Gastrocnemius medialis (tissue), 4 donors: ENCODE measurements around the gene KCNK6. TPM values are rescaled to one million over a fixed set of nuclear protein-coding genes. Genes with fewer than 3 reads are reported as not detected.

ENCODE experiments used
- ATAC-seq, 2 donors: fragments of 150-250 bp; one replicate each; pipeline ENCODE4 v1.9.1; 2016
- DNase-seq, 2 donors: peaks; one replicate each; pipeline ENCODE4 v3.0.0-alpha.2; 2019
- H3K27ac ChIP-seq, 4 donors: fragments of 200-600 bp; sonication (generic); 1 replicate in 1 of 4; 2 replicates in 3 of 4; pipeline ENCODE4 v1.5.1; 2016 to 2018; ENCODE audit warnings: mild to moderate bottlenecking in 2 of 4, moderate library complexity in 1 of 4
- H3K27me3 ChIP-seq, 3 donors: fragments of 200-600 bp; sonication (generic) in 2 of 3; 1 replicate in 1 of 3; 2 replicates in 2 of 3; pipeline versions ENCODE4 v1.5.1 to v1.6.0; 2016 to 2019; ENCODE audit warnings: mild to moderate bottlenecking in 1 of 3, moderate library complexity in 1 of 3
- H3K36me3 ChIP-seq, 2 donors: fragments of 200-600 bp; sonication (generic) in 1 of 2; one replicate each; pipeline ENCODE4 v1.5.1; 2017 to 2018
- H3K4me1 ChIP-seq, 2 donors: fragments of 200-600 bp; sonication (generic) in 1 of 2; one replicate each; pipeline ENCODE4 v1.5.1; 2016 to 2017; ENCODE audit warnings: mild to moderate bottlenecking in 2 of 2
- H3K4me3 ChIP-seq, 4 donors: fragments of 200-600 bp; sonication (generic) in 3 of 4; 1 replicate in 1 of 4; 2 replicates in 3 of 4; pipeline ENCODE4 v1.5.1; 2016 to 2019; ENCODE audit warnings: mild to moderate bottlenecking in 2 of 4
- H3K9me3 ChIP-seq, 3 donors: fragments of 200-600 bp; sonication (generic) in 2 of 3; 1 replicate in 1 of 3; 2 replicates in 2 of 3; pipeline ENCODE4 v1.5.1; 2016 to 2019
- POLR2A ChIP-seq, 2 donors: fragments of 450-650 bp; IDR thresholded peaks; one replicate each; pipeline ENCODE4 v1.6.1; 2017; ENCODE audit warnings: antibody characterized with exemption in 2 of 2, mild to moderate bottlenecking in 2 of 2, moderate library complexity in 2 of 2
- in situ Hi-C, 4 donors: fragments of 200-750 bp; cut with MboI; loops; one replicate each; pipeline versions ENCODE4 v1.15.0 to v1.8.0; 2017; ENCODE audit warnings: low sequenced_read_pairs in 4 of 4
- intact Hi-C: fragments of 100-400 bp; cut with DNase I; formaldehyde crosslinking; loops from one replicate; pipeline ENCODE4 v1.15.1; 2023; ENCODE audit warnings: low total_unique reads
- total RNA-seq, 4 donors: library from RNA; depleted of rRNA; stranded (reverse); fragments of >200 nt; gene quantifications; one replicate each; pipeline versions ENCODE4 v1.1.0 to v1.2.3, GENCODE V29; 2016
- TF ChIP-seq, protein P1 (sequence below), 5 experiments: fragments of 450-650 bp in 3 of 5; fragments of 200-600 bp in 2 of 5; sonication (generic) in 2 of 5; IDR thresholded peaks in 4 of 5; conservative IDR thresholded peaks in 1 of 5; 1 replicate in 4 of 5; 2 replicates in 1 of 5; pipeline ENCODE4 v1.5.1; 2016 to 2019; ENCODE audit warnings: antibody characterized with exemption in 5 of 5, mild to moderate bottlenecking in 3 of 5, moderate library complexity in 3 of 5

KCNK6 gene
- total RNA-seq, 4 donors from 2014 or later: 0.15 to 0.90 (median 0.41) TPM

DNA sequence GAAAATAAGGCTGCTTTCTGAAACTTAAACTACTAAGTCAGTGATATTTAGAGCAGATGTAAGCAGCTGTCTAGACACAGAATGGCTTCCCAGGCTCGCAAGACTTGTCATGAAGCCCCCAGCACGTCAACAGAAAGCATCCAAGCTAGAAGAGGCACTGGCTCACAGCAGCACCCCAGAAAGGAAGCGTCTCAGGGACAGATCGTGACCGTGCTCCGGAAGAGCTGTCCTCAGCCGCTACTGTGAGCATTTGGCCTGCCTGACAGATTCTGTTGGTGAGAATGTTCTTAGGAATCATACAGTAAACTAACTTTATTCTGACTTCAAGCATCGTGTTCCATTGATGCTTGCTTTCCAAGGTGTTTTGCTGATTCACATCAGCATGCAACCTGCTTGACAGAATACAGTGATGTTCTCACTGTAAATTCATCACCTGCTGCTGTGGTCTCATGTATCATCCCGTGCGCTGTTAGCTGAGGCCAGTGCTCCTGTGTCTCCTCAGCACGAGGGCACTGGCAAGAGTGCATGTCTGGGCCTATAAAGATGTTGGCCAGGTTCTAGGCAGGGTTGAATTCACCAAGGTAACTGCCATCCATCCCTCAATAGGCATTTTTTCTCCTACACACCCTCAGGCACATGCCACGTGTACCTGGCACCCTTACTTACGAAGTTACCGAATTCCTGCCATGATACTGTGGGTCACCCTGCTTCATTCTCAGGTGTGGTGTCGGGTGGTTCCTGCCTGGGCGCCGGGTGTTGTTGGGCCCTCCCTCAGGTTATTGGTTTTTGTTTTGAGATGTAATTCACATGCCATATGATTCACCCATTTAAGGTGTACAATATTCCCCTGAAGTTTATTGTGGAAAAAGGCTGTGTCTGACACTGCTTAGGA lies 39.4 kb upstream of the KCNK6 start:
- DNase-seq (no peak), ATAC-seq (no peak)
- Histone ChIP-seq H3K4me1 (peaks cover 0 to 5% of the 10 kb centered on the region in 2 donors), H3K9me3 (no peaks in the 10 kb centered on the region), H3K4me3 (no peak overlapping the region), H3K36me3 (no peaks in the 10 kb centered on the region), H3K27me3 (no peaks in the 10 kb centered on the region), H3K27ac (peak overlapping the region in 2 of 4 donors; percentile 26 to 35)
- intact Hi-C loops (no loop called here), in situ Hi-C loops (no loop called here)
- TF ChIP-seq, protein P1, sequence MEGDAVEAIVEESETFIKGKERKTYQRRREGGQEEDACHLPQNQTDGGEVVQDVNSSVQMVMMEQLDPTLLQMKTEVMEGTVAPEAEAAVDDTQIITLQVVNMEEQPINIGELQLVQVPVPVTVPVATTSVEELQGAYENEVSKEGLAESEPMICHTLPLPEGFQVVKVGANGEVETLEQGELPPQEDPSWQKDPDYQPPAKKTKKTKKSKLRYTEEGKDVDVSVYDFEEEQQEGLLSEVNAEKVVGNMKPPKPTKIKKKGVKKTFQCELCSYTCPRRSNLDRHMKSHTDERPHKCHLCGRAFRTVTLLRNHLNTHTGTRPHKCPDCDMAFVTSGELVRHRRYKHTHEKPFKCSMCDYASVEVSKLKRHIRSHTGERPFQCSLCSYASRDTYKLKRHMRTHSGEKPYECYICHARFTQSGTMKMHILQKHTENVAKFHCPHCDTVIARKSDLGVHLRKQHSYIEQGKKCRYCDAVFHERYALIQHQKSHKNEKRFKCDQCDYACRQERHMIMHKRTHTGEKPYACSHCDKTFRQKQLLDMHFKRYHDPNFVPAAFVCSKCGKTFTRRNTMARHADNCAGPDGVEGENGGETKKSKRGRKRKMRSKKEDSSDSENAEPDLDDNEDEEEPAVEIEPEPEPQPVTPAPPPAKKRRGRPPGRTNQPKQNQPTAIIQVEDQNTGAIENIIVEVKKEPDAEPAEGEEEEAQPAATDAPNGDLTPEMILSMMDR (IDR thresholded peaks at IDR 0.05 in 4 of 5, conservative IDR thresholded peaks at IDR 0.05 in 1 of 5): no peak
- no peak for TF ChIP-seq POLR2A (IDR thresholded peaks at IDR 0.05)

DNA sequence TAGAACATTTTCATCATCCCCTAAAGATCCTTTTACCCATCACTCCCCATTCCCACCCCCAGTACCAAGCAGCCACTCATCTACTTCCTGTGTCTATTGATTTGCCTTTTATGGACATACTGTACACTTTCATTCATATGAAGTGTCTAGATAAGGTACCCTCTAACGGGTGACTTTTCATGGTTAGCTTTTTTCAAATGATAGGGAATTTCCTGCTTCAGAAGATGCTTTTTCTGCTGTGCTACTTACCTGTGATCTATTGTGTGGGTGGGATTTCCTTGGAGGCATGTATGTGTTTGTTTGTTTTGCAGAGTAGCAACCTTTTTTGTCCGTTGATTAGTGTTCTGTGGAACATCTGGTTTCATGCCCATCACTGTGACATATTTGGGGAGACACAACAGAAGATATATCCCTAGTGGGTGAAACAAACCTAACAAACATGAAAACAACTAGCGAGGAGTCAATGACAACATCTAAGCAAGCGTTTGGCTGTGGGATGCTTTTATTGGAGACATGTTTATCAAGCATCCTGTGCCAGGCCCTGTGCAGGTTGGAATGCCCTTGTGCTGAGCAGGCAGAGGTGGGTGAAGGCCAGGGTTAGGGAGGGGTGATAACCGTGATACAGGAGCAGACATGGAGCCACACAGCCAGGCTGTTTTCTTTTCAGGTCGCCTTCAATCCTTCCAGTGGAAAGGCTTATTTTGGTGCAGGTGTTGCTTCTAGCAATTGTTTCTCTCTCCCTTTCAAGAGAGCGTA lies 37.7 kb upstream of the KCNK6 start:
- H3K27me3 ChIP-seq: no peaks in the 10 kb centered on the region
- H3K4me1 ChIP-seq: peaks cover 0 to 5% of the 10 kb centered on the region in 2 donors
- intact Hi-C loops (no loop called here), in situ Hi-C loops (no loop called here)
- ATAC-seq (no peak), DNase-seq (no peak)
- H3K27ac ChIP-seq: no peak overlapping the region
- H3K36me3 ChIP-seq: no peaks in the 10 kb centered on the region
- TF ChIP-seq, protein P1 (IDR thresholded peaks at IDR 0.05 in 4 of 5, conservative IDR thresholded peaks at IDR 0.05 in 1 of 5): no peak
- no peak for TF ChIP-seq POLR2A (IDR thresholded peaks at IDR 0.05)
- H3K9me3 ChIP-seq: no peaks in the 10 kb centered on the region
- no peak overlapping the region for H3K4me3 ChIP-seq

DNA sequence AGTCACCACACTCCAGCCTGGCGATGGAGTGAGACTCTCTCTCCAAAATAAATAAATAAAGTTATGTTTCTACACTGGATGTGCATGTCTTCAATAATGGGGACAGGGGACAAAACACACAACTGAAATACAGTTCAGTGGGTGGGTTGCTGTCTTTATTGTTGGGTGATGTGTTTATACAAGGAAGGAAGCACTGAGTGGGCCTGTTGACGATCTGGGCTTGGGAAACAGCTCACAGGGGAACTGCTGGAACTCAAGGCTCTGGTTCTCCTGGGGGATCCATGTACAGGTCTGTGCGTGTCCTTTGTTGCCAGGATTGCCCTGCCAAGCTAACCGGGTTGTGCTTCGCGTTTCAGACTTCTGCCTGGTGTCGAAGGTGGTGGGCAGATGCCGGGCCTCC lies 36.4 kb upstream of the KCNK6 start:
- Histone ChIP-seq H3K4me1 (peaks cover 0 to 3% of the 10 kb centered on the region in 2 donors), H3K4me3 (no peak overlapping the region), H3K27ac (no peak overlapping the region), H3K36me3 (no peaks in the 10 kb centered on the region), H3K27me3 (no peaks in the 10 kb centered on the region), H3K9me3 (no peaks in the 10 kb centered on the region)
- intact Hi-C loops (no loop called here), in situ Hi-C loops (no loop called here)
- no peak for DNase-seq
- no peak for TF ChIP-seq POLR2A (IDR thresholded peaks at IDR 0.05)
- TF ChIP-seq, protein P1 (IDR thresholded peaks at IDR 0.05 in 4 of 5, conservative IDR thresholded peaks at IDR 0.05 in 1 of 5): no peak
- no peak for ATAC-seq

DNA sequence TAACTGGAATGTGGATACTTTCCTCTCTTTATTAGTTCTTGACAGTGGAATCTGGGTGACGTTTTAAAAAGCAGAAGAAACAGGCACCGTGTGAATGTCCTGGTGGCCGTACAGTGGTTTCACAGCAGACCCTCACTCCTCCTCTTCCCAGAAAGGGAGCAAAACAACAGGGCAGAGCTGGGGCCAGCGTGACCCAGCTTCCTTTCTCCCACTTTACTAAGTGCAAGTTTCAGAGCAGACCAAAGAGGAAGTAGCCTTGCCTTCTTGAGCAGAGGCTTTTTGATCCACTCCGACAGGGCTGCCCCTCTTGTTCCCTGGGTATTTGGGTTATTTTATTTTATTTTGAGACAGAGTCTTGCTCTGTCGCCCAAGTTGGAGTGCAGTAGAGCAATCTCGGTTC lies 35.2 kb upstream of the KCNK6 start:
- in situ Hi-C loops (no loop called here), intact Hi-C loops (no loop called here)
- no peaks in the 10 kb centered on the region for H3K9me3 ChIP-seq
- no peaks in the 10 kb centered on the region for H3K4me1 ChIP-seq
- ATAC-seq (no peak), DNase-seq (no peak)
- H3K36me3 ChIP-seq: no peaks in the 10 kb centered on the region
- no peak overlapping the region for H3K27ac ChIP-seq
- H3K4me3 ChIP-seq: no peak overlapping the region
- H3K27me3 ChIP-seq: no peaks in the 10 kb centered on the region
- TF ChIP-seq, protein P1 (IDR thresholded peaks at IDR 0.05 in 4 of 5, conservative IDR thresholded peaks at IDR 0.05 in 1 of 5): no peak
- TF ChIP-seq POLR2A (IDR thresholded peaks at IDR 0.05): no peak
